Transverse colon (tissue), 4 donors: Measurements from ENCODE around the gene KCNK13. TPM values are rescaled to one million over a fixed set of nuclear protein-coding genes. Genes with fewer than 3 reads are reported as not detected.

Experiments used
- DNase-seq: peaks from one replicate; pipeline ENCODE4 v3.0.0-alpha.2; 2019
- H3K27ac ChIP-seq, 4 donors: fragments of 200-600 bp; sonication (generic); 2 replicates each; pipeline ENCODE4 v1.5.1; 2016 to 2018; ENCODE audit warnings: inconsistent platforms in 4 of 4
- H3K27me3 ChIP-seq: fragments of 200-600 bp; sonication (generic); 2 replicates; pipeline ENCODE4 v1.5.1; 2017; ENCODE audit warnings: inconsistent platforms
- H3K36me3 ChIP-seq, 4 donors: fragments of 200-600 bp; sonication (generic); 2 replicates each; pipeline ENCODE4 v1.5.1; 2017 to 2019; ENCODE audit warnings: inconsistent platforms in 4 of 4
- H3K4me1 ChIP-seq, 4 donors: fragments of 200-600 bp; sonication (generic); 2 replicates each; pipeline ENCODE4 v1.5.1; 2017 to 2020; ENCODE audit warnings: inconsistent platforms in 4 of 4
- H3K4me3 ChIP-seq, 4 donors: fragments of 200-600 bp; sonication (generic); 1 replicate in 1 of 4; 2 replicates in 3 of 4; pipeline versions ENCODE4 v1.5.1 to v1.6.1; 2017 to 2019; ENCODE audit warnings: inconsistent platforms in 4 of 4
- H3K9me3 ChIP-seq, 2 donors: fragments of 200-600 bp; sonication (generic); 2 replicates each; pipeline ENCODE4 v1.5.1; 2017 to 2019; ENCODE audit warnings: inconsistent platforms in 2 of 2
- CTCF ChIP-seq, 5 experiments: fragments of 200-600 bp in 3 of 5; fragments of 450-650 bp in 2 of 5; sonication (generic) in 3 of 5; IDR thresholded peaks; 1 replicate in 2 of 5; 2 replicates in 3 of 5; pipeline ENCODE4 v1.5.1; 2016 to 2017; ENCODE audit warnings: antibody characterized with exemption in 5 of 5, inconsistent platforms in 3 of 5, mild to moderate bottlenecking in 2 of 5, moderate library complexity in 1 of 5
- EP300 ChIP-seq: sonication (generic); formaldehyde crosslinking; IDR thresholded peaks from one replicate; pipeline ENCODE4 v1.6.1; 2017; ENCODE audit warnings: antibody characterized with exemption, low read depth
- POLR2A ChIP-seq: fragments of 450-650 bp; IDR thresholded peaks from one replicate; pipeline ENCODE4 v1.6.1; 2016; ENCODE audit warnings: antibody characterized with exemption, mild to moderate bottlenecking, moderate library complexity
- POLR2AphosphoS5 ChIP-seq, 3 donors: sonication (generic); formaldehyde crosslinking; IDR thresholded peaks; one replicate each; pipeline ENCODE4 v1.6.1; 2016; ENCODE audit warnings: antibody characterized with exemption in 3 of 3
- WGBS, 2 donors: methylation state at CpG; one replicate each; pipeline ENCODE4 v1.1.5; 2018; ENCODE audit warnings: low coverage in 1 of 2; 5-methylcytosine and 5-hydroxymethylcytosine counted together
- in situ Hi-C, 4 donors: fragments of 200-750 bp; cut with MboI; loops; one replicate each; pipeline versions ENCODE4 v1.15.0 to v1.15.1; 2017; ENCODE audit warnings: low sequenced_read_pairs in 3 of 4, low pct_ligation_motif_present in 1 of 4, low pct_unique_long_range_greater_than_20kb in 1 of 4
- intact Hi-C: fragments of 100-400 bp; cut with DNase I; formaldehyde crosslinking; loops from one replicate; pipeline ENCODE4 v1.15.1; 2023; ENCODE audit warnings: low total_unique reads
- total RNA-seq, 4 donors: library from RNA; depleted of rRNA; stranded (reverse); fragments of >200 nt; gene quantifications; one replicate each; pipeline ENCODE4 v1.1.0, GENCODE V29; 2016

Gene KCNK13
- total RNA-seq, 4 donors from 2014 or later, result 0.14 to 0.64 TPM; not detected in 2

GRCh38 chr14:90107789-90108188 lies 46.0 kb downstream of the KCNK13 start:
- WGBS, 2 donors, result 85 to 100% methylated on average over 1 to 6 of the region's 6 CpGs
- TF ChIP-seq EP300, result no peak
- TF ChIP-seq POLR2A, result no peak
- no peak for TF ChIP-seq POLR2AphosphoS5 (IDR thresholded peaks at IDR 0.05)
- no peak for TF ChIP-seq CTCF (IDR thresholded peaks at IDR 0.05)
- Histone ChIP-seq H3K27me3 (peaks cover 14% of the 10 kb centered on the region), H3K36me3 (no peaks in the 10 kb centered on the region), H3K4me1 (no peaks in the 10 kb centered on the region), H3K4me3 (no peak overlapping the region), H3K9me3 (no peaks in the 10 kb centered on the region), H3K27ac (no peak overlapping the region)
- no peak for DNase-seq
- intact Hi-C loops, result no loop called here
- in situ Hi-C loops, result no loop called here

- DNase-seq, result no peak
- peaks cover 20% of the 10 kb centered on the region for H3K27me3 ChIP-seq
- H3K27ac ChIP-seq, result no peak overlapping the region
- WGBS, 2 donors, result 71 to 84% methylated on average over 5 to 10 of the region's 10 CpGs
- no peaks in the 10 kb centered on the region for H3K4me1 ChIP-seq
- H3K4me3 ChIP-seq, result no peak overlapping the region
- intact Hi-C loops (no loop called here), in situ Hi-C loops (no loop called here)
- no peaks in the 10 kb centered on the region for H3K9me3 ChIP-seq
- no peaks in the 10 kb centered on the region for H3K36me3 ChIP-seq
- TF ChIP-seq EP300 (no peak), POLR2A (no peak)
Observed at GRCh38 chr14:90109858-90110257, 48.1 kb downstream of the KCNK13 start.

- H3K27me3 ChIP-seq, result peaks cover 20% of the 10 kb centered on the region
- in situ Hi-C loops, result no loop called here
- H3K27ac ChIP-seq, result no peak overlapping the region
- no peak for DNase-seq
- H3K4me3 ChIP-seq, result no peak overlapping the region
- intact Hi-C loops, result no loop called here
- H3K4me1 ChIP-seq, result no peaks in the 10 kb centered on the region
- 66 to 76% methylated on average over 8 to 12 of the region's 12 CpGs for WGBS, 2 donors
- no peak for TF ChIP-seq CTCF (IDR thresholded peaks at IDR 0.05)
- TF ChIP-seq POLR2AphosphoS5 (IDR thresholded peaks at IDR 0.05), result no peak
- no peak for TF ChIP-seq EP300
- no peak for TF ChIP-seq POLR2A
- H3K36me3 ChIP-seq, result no peaks in the 10 kb centered on the region
- H3K9me3 ChIP-seq, result no peaks in the 10 kb centered on the region
Observed at GRCh38 chr14:90111895-90112534, 50.2 kb downstream of the KCNK13 start.

- in situ Hi-C loops, result no loop called here
- intact Hi-C loops, result no loop called here
- Histone ChIP-seq H3K4me1 (no peaks in the 10 kb centered on the region), H3K36me3 (no peaks in the 10 kb centered on the region), H3K9me3 (no peaks in the 10 kb centered on the region), H3K4me3 (no peak overlapping the region), H3K27me3 (peaks cover 20% of the 10 kb centered on the region), H3K27ac (no peak overlapping the region)
- WGBS, 2 donors, result 77 to 83% methylated on average over 2 to 5 of the region's 5 CpGs
- no peak for TF ChIP-seq POLR2A
- TF ChIP-seq POLR2AphosphoS5 (IDR thresholded peaks at IDR 0.05), result no peak
- TF ChIP-seq EP300, result no peak
- no peak for TF ChIP-seq CTCF (IDR thresholded peaks at IDR 0.05)
- no peak for DNase-seq
Observed at GRCh38 chr14:90114554-90114953, 52.8 kb downstream of the KCNK13 start.

- Histone ChIP-seq H3K36me3 (no peaks in the 10 kb centered on the region), H3K4me1 (no peaks in the 10 kb centered on the region), H3K9me3 (no peaks in the 10 kb centered on the region), H3K27me3 (peaks cover 20% of the 10 kb centered on the region), H3K4me3 (no peak overlapping the region), H3K27ac (no peak overlapping the region)
- in situ Hi-C loops (no loop called here), intact Hi-C loops (no loop called here)
- WGBS, 2 donors, result 21 to 50% methylated on average over 1 of the region's 1 CpG
- no peak for DNase-seq
- TF ChIP-seq EP300, result no peak
- no peak for TF ChIP-seq CTCF (IDR thresholded peaks at IDR 0.05)
Observed at GRCh38 chr14:90115780-90116179, 54.0 kb downstream of the KCNK13 start.
